Activated naive CD4-positive, alpha-beta T cell treated with Interleukin-2 at 50 U/mL for 16 hours (primary cell): ENCODE results near the gene BUB3.
"Not testable (repeated sequence)": the region's sequence is repeated elsewhere in the genome, so short reads cannot be mapped to it uniquely, and the experiment has no call there.

Experiments
- DNase-seq: peaks from one replicate; pipeline ENCODE4 v3.0.0-alpha.2; 2020

Gene BUB3

GRCh38 chr10:123154711-123155505 lies 706 bp downstream of the BUB3 start:
- peak; percentile 50 for DNase-seq

- DNase-seq = no peak
Observed at GRCh38 chr10:123156078-123156477, 1.9 kb downstream of the BUB3 start.

GRCh38 chr10:123157210-123157609 lies 3.0 kb downstream of the BUB3 start:
- no peak for DNase-seq

- no peak for DNase-seq
Observed at GRCh38 chr10:123158682-123159081, 4.5 kb downstream of the BUB3 start.

GRCh38 chr10:123160311-123160980 lies 6.2 kb downstream of the BUB3 start:
- DNase-seq = no peak

- no peak for DNase-seq
Observed at GRCh38 chr10:123164319-123164718, 10.1 kb downstream of the BUB3 start.

- no peak for DNase-seq
Observed at GRCh38 chr10:123165445-123166072, 11.4 kb downstream of the BUB3 start.

- no peak for DNase-seq
Observed at GRCh38 chr10:123166618-123167017, 12.4 kb downstream of the BUB3 start.

- DNase-seq = no peak
Observed at GRCh38 chr10:123170961-123171360, 16.8 kb downstream of the BUB3 start.

- DNase-seq = not testable (repeated sequence)
Observed at GRCh38 chr10:123171616-123172015, 17.4 kb downstream of the BUB3 start.

- no peak for DNase-seq
Observed at GRCh38 chr10:123175389-123176387, 21.5 kb downstream of the BUB3 start.

- not testable (repeated sequence) for DNase-seq
Observed at GRCh38 chr10:123178390-123178789, 24.2 kb downstream of the BUB3 start.

GRCh38 chr10:123180101-123181090 lies 26.2 kb downstream of the BUB3 start:
- DNase-seq = no peak

GRCh38 chr10:123183724-123184123 lies 29.5 kb downstream of the BUB3 start:
- DNase-seq = no peak

- no peak for DNase-seq
Observed at GRCh38 chr10:123187781-123188180, 33.6 kb downstream of the BUB3 start.

GRCh38 chr10:123191886-123192285 lies 37.7 kb downstream of the BUB3 start:
- DNase-seq = no peak

- no peak for DNase-seq
Observed at GRCh38 chr10:123194056-123194455, 39.9 kb downstream of the BUB3 start.

- DNase-seq = no peak
Observed at GRCh38 chr10:123200531-123200930, 46.3 kb downstream of the BUB3 start.

- DNase-seq = no peak
Observed at GRCh38 chr10:123202506-123202905, 48.3 kb downstream of the BUB3 start.

- no peak for DNase-seq
Observed at GRCh38 chr10:123203393-123204126, 49.4 kb downstream of the BUB3 start.

- DNase-seq = no peak
Observed at GRCh38 chr10:123204127-123204461, 49.9 kb downstream of the BUB3 start.
